ENCODE data around the gene SLC26A11. TPM values are rescaled to one million over a fixed set of nuclear protein-coding genes. Genes with fewer than 3 reads are reported as not detected.
"Not testable (repeated sequence)": the region's sequence is repeated elsewhere in the genome, so short reads cannot be mapped to it uniquely, and the experiment has no call there.

SLC26A11 gene
- total and polyA plus RNA-seq, 7 donors: 2.2 to 5.1 (median 3.2) TPM

DNA sequence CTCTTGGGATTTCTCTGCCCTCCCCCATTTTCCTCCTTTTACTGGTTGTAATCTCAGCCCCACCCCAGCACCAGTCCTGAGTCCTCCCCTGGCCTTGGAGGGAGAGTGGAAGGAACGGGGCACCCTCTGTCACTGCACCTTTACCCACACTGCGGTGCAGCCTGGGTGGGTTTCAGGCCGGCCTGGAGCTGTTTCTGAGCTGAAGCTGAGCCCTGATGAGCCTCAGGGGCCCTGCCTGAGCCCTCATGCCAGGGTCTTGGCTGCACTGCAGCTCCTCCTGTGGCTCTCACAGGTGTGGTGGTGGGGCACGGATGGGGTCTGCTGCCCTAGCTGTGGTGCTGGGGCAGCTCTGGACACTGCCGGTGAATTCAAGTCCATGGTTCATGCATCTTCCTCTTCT lies 74.9 kb downstream of the SLC26A11 start:
- no peaks in the 10 kb centered on the region for H3K27me3 ChIP-seq (ENCODE audit: insufficient read depth in 3 of 3, low read length in 2 of 3)
- H3K36me3 ChIP-seq (ENCODE audit: insufficient read depth in 1 of 2, low read depth in 1 of 2): peaks cover 7 to 100% of the 10 kb centered on the region in 2 donors
- WGBS, 3 donors: 89 to 91% (median 90%) methylated on average over 5 of the region's 5 CpGs
- no peak overlapping the region for H3K27ac ChIP-seq
- H3K4me3 ChIP-seq: no peak overlapping the region
- DNase-seq (peak in 1 of 2 donors; percentile 41), ATAC-seq (peak in 1 of 4 donors; percentile 15)
- intact Hi-C loops (cut with DNase I): no loop called here
- TF ChIP-seq, protein P1, sequence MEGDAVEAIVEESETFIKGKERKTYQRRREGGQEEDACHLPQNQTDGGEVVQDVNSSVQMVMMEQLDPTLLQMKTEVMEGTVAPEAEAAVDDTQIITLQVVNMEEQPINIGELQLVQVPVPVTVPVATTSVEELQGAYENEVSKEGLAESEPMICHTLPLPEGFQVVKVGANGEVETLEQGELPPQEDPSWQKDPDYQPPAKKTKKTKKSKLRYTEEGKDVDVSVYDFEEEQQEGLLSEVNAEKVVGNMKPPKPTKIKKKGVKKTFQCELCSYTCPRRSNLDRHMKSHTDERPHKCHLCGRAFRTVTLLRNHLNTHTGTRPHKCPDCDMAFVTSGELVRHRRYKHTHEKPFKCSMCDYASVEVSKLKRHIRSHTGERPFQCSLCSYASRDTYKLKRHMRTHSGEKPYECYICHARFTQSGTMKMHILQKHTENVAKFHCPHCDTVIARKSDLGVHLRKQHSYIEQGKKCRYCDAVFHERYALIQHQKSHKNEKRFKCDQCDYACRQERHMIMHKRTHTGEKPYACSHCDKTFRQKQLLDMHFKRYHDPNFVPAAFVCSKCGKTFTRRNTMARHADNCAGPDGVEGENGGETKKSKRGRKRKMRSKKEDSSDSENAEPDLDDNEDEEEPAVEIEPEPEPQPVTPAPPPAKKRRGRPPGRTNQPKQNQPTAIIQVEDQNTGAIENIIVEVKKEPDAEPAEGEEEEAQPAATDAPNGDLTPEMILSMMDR (IDR thresholded peaks at IDR 0.05): no peak
- H3K4me1 ChIP-seq: no peaks in the 10 kb centered on the region
- no peaks in the 10 kb centered on the region for H3K9me3 ChIP-seq

- ATAC-seq (no peak), DNase-seq (no peak)
- H3K4me3 ChIP-seq: no peak overlapping the region
- no peaks in the 10 kb centered on the region for H3K9me3 ChIP-seq
- H3K27me3 ChIP-seq (ENCODE audit: insufficient read depth in 3 of 3, low read length in 2 of 3): no peaks in the 10 kb centered on the region
- H3K36me3 ChIP-seq (ENCODE audit: insufficient read depth in 1 of 2, low read depth in 1 of 2): peaks cover 7 to 99% of the 10 kb centered on the region in 2 donors
- TF ChIP-seq, protein P1 (IDR thresholded peaks at IDR 0.05): no peak
- no peak overlapping the region for H3K27ac ChIP-seq
- 88 to 95% (median 92%) methylated on average over 6 of the region's 6 CpGs for WGBS, 3 donors
- H3K4me1 ChIP-seq: no peaks in the 10 kb centered on the region
- intact Hi-C loops (cut with DNase I): no loop called here
Measured at GRCh38 chr17:80295559-80295958, 75.3 kb downstream of the SLC26A11 start.

GRCh38 chr17:80296221-80296620 lies 76.0 kb downstream of the SLC26A11 start:
- H3K4me1 ChIP-seq: no peaks in the 10 kb centered on the region
- ATAC-seq: no peak
- no peaks in the 10 kb centered on the region for H3K9me3 ChIP-seq
- peaks cover 6 to 99% of the 10 kb centered on the region in 2 donors for H3K36me3 ChIP-seq (ENCODE audit: insufficient read depth in 1 of 2, low read depth in 1 of 2)
- 88 to 90% (median 88%) methylated on average over 14 of the region's 14 CpGs for WGBS, 3 donors
- intact Hi-C loops (cut with DNase I): no loop called here
- peak in 1 of 2 donors; percentile 31 for DNase-seq
- H3K4me3 ChIP-seq: no peak overlapping the region
- TF ChIP-seq, protein P1 (IDR thresholded peaks at IDR 0.05): no peak
- H3K27me3 ChIP-seq (ENCODE audit: insufficient read depth in 3 of 3, low read length in 2 of 3): no peaks in the 10 kb centered on the region
- no peak overlapping the region for H3K27ac ChIP-seq

DNA sequence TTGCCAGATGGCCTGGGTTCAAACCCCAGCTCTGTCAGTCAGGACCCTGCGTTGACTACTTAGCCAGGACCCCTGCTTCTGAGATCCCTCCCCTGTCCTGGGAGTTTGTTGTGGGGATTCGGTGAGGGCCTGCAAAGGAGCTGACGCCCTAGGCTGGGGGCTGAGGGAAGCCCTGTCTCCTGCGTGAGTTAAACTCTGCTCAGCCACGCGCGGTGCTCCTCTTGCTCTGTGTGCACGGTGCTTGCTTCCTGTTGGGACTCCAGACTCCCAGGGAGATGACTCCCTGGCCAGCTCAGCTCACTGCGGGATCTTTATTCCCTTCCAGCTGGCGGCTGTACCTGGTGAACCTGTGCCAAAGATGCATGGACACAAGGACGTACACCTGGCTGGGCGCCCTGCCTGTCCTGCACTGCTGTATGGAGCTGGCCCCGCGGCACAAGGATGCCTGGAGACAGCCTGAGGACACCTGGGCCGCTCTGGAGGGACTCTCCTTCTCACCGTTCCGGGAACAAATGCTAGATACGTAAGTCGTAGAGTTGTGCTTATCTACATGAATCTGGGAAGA lies 77.9 kb downstream of the SLC26A11 start:
- WGBS, 3 donors: 81 to 90% (median 86%) methylated on average over 19 of the region's 19 CpGs
- ATAC-seq: no peak

DNA sequence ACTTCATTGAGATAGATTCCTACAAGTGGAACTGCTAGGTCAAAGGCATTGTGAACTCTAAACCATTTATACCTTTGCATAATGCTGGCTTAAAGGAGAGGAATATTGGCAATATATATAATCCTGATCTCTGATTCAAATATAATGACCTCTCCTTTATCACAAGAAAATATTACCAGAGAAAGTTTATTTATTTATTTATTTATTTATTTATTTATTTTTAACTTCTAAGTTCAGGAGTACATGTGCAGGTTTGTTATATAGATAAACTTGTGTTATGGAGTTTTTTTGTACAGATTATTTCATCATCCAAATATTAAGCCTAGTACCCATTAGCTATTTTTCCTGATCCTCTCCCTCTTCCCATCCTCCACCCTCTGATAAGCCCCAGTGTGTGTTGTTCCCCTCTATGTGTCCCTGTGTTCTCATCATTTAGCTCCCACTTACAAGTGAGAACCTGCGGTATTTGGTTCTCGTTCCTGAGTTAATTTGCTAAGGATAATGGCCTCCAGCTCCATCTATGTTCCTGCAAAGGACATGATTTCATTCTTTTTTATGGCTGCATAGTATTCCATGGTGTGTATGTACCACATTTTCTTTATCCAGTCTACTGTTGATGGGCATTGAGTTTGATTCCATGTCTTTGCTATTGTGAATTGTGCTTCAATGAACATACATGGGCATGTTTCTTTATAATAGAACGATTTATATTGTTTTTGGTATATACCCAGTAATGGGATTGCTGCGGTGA lies 79.3 kb downstream of the SLC26A11 start:
- intact Hi-C loops (cut with DNase I); ATAC-seq; H3K9me3 ChIP-seq; DNase-seq; H3K27me3 ChIP-seq (ENCODE audit: insufficient read depth in 3 of 3, low read length in 2 of 3); H3K27ac ChIP-seq; H3K4me1 ChIP-seq; H3K4me3 ChIP-seq: not testable (repeated sequence)
- H3K36me3 ChIP-seq (ENCODE audit: insufficient read depth in 1 of 2, low read depth in 1 of 2): peaks cover 3 to 99% of the 10 kb centered on the region in 2 donors
- WGBS, 3 donors: 97 to 99% (median 99%) methylated on average over 4 of the region's 4 CpGs

More for the DNA sequence above, 77.9 kb downstream of the SLC26A11 start:
- Histone ChIP-seq H3K27me3 (ENCODE audit: insufficient read depth in 3 of 3, low read length in 2 of 3) (no peaks in the 10 kb centered on the region), H3K4me3 (no peak overlapping the region), H3K36me3 (ENCODE audit: insufficient read depth in 1 of 2, low read depth in 1 of 2) (peaks cover 3 to 99% of the 10 kb centered on the region in 2 donors), H3K9me3 (no peaks in the 10 kb centered on the region), H3K27ac (no peak overlapping the region), H3K4me1 (no peaks in the 10 kb centered on the region)
- TF ChIP-seq, protein P1 (IDR thresholded peaks at IDR 0.05): no peak
- intact Hi-C loops (cut with DNase I): no loop called here
- peak in 1 of 2 donors; percentile 51 for DNase-seq

- H3K9me3 ChIP-seq; intact Hi-C loops (cut with DNase I); H3K27ac ChIP-seq; DNase-seq; H3K4me1 ChIP-seq; H3K27me3 ChIP-seq (ENCODE audit: insufficient read depth in 3 of 3, low read length in 2 of 3); H3K4me3 ChIP-seq; ATAC-seq: not testable (repeated sequence)
- WGBS, 3 donors: 97 to 98% (median 97%) methylated on average over 2 of the region's 2 CpGs
- H3K36me3 ChIP-seq (ENCODE audit: insufficient read depth in 1 of 2, low read depth in 1 of 2): peaks cover 3 to 99% of the 10 kb centered on the region in 2 donors
Measured at GRCh38 chr17:80300756-80301155, 80.5 kb downstream of the SLC26A11 start.
